ENCODE results near the gene SIAH1. TPM values are rescaled to one million over a fixed set of nuclear protein-coding genes. Genes with fewer than 3 reads are reported as not detected.

Gene SIAH1
- total and polyA plus RNA-seq, 2 of the 8 experiments (the other 6 are each of a cell fraction or from before 2014, with no cell fraction given) = 19.5 to 33.9 TPM

GRCh38 chr16:48386559-48387312, 1.5 kb upstream of the SIAH1 start:
- CTCF ChIA-PET (ENCODE audit: partially characterized antibody) = interaction anchor here (1.1 to 1.5 kb wide), 2 partner anchors 10 to 31 kb away, joined by 3 to 4 read pairs; no protein-coding TSS in a partner anchor
- no peak for TF ChIP-seq POLR2A (IDR thresholded peaks at IDR 0.05; ENCODE audit: control extremely low read depth in 1 of 2, low read depth in 2 of 2, low read length in 2 of 2)
- no peak for TF ChIP-seq GTF2F1 (IDR thresholded peaks at IDR 0.05; ENCODE audit: borderline replicate concordance, low read depth, low read length)
- TF ChIP-seq NANOG (IDR thresholded peaks at IDR 0.05; ENCODE audit: insufficient read depth, low read depth, low read length, poor library complexity, severe bottlenecking) = no peak
- TF ChIP-seq TCF12 (IDR thresholded peaks at IDR 0.05; ENCODE audit: low read depth, low read length) = no peak
- TF ChIP-seq CTBP2 (IDR thresholded peaks at IDR 0.05; ENCODE audit: borderline replicate concordance, insufficient read depth, insufficient read length, low read length) = no peak
- no peak for TF ChIP-seq SP4 (IDR thresholded peaks at IDR 0.05; ENCODE audit: low read length)
- TF ChIP-seq JUN (IDR thresholded peaks at IDR 0.05; ENCODE audit: low read depth, low read length) = no peak
- TF ChIP-seq SIX5 (IDR thresholded peaks at IDR 0.05; ENCODE audit: low read depth, low read length) = no peak
- TF ChIP-seq GABPA (IDR thresholded peaks at IDR 0.05; ENCODE audit: borderline replicate concordance, insufficient read depth, low read length) = no peak
- TF ChIP-seq FOSL1 (IDR thresholded peaks at IDR 0.05; ENCODE audit: insufficient read depth, low read depth, low read length) = no peak
- no peak for TF ChIP-seq BACH1 (IDR thresholded peaks at IDR 0.05; ENCODE audit: low read length)
- no peak for TF ChIP-seq NRF1 (IDR thresholded peaks at IDR 0.05; ENCODE audit: low read depth, low read length)

More at GRCh38 chr16:48386559-48387312, 1.5 kb upstream of the SIAH1 start:
- no peak overlapping the region for H2BK5ac ChIP-seq (ENCODE audit: low read depth, low read length)
- H2AK5ac ChIP-seq (ENCODE audit: low read depth, low read length) = no peak overlapping the region
- peaks cover 0 to 4% (median 3%) of the 10 kb centered on the region in 4 experiments; a peak in 2 of 7 replicates for H3K4me1 ChIP-seq (replicated peaks in 1 of 4; ENCODE audit: control insufficient read depth in 3 of 4, insufficient read depth in 4 of 4, low read length in 3 of 4)
- H2BK12ac ChIP-seq (ENCODE audit: low read depth, low read length) = peak overlapping the region; percentile 43; the same call in 1 of the 2 replicates
- H3K27ac ChIP-seq (ENCODE audit: low read depth, low read length) = no peak overlapping the region
- H2BK120ac ChIP-seq (replicated peaks; ENCODE audit: low read depth, low read length) = no peak overlapping the region
- H4K5ac ChIP-seq (ENCODE audit: insufficient read length, low read depth, low read length) = peak overlapping the region; percentile 21
- FAIRE-seq (no peak), DNase-seq (ENCODE audit: low read depth in 1 of 2, low spot score in 2 of 2) (no peak)
- H3K9ac ChIP-seq (replicated peaks in 1 of 4; ENCODE audit: extremely low read depth in 1 of 4, low read depth in 3 of 4, low read length in 3 of 4) = no peak overlapping the region; a peak in 1 of 7 replicates
- POLR2A ChIA-PET (ENCODE audit: partially characterized antibody) = interaction anchor here (1.0 to 4.6 kb wide), 12 partner anchors 9 to 95 kb away, joined by 3 to 95 read pairs (median 6); no protein-coding TSS in a partner anchor
- H3K4ac ChIP-seq (replicated peaks; ENCODE audit: insufficient read length, low read depth, low read length) = no peak overlapping the region
- H4K8ac ChIP-seq (ENCODE audit: extremely low read depth, insufficient read depth, low read length) = peak overlapping the region; percentile 23; the same call in 1 of the 2 replicates
- no peak overlapping the region for H2BK20ac ChIP-seq (ENCODE audit: low read length)
- H3K4me3 ChIP-seq (ENCODE audit: extremely low read depth in 1 of 4, insufficient read depth in 2 of 4, low read depth in 3 of 4, low read length in 4 of 4) = 0 out of 8 replicates have a peak overlapping the region, but pooled peaks of 1 of the 4 experiments have one; percentile 65
- H2AFZ ChIP-seq (ENCODE audit: low read length) = 0 out of 2 replicates have a peak overlapping the region, but pooled peaks have one; percentile 15
- H3K27me3 ChIP-seq (replicated peaks in 1 of 4; ENCODE audit: control insufficient read depth in 3 of 4, extremely low read depth in 1 of 4, insufficient read depth in 3 of 4, low read length in 3 of 4) = no peaks in the 10 kb centered on the region
- H4K91ac ChIP-seq (replicated peaks; ENCODE audit: insufficient read length, low read length) = peak overlapping the region; percentile 23
- H3K79me1 ChIP-seq (ENCODE audit: low read depth, low read length) = no peaks in the 10 kb centered on the region
- H2BK15ac ChIP-seq (ENCODE audit: low read length) = no peak overlapping the region
- no peaks in the 10 kb centered on the region for H3K9me3 ChIP-seq (ENCODE audit: insufficient read depth in 2 of 2, low read depth in 1 of 2, low read length in 1 of 2)
- H3K18ac ChIP-seq (ENCODE audit: extremely low read depth, low read length) = peak overlapping the region; percentile 27; the same call in 1 of the 2 replicates
- H3K79me2 ChIP-seq (ENCODE audit: control insufficient read depth in 1 of 2, insufficient read depth in 2 of 2, low read length in 2 of 2) = peaks cover 20 to 29% of the 10 kb centered on the region in 2 experiments
- H3K14ac ChIP-seq (ENCODE audit: insufficient read length) = no peak overlapping the region
- H3K23ac ChIP-seq (ENCODE audit: insufficient read length) = peak overlapping the region; percentile 55
- WGBS, 2 experiments (ENCODE audit: extremely low coverage in 1 of 2, insufficient coverage in 1 of 2, insufficient read length in 1 of 2, insufficient replicate concordance in 2 of 2, low coverage in 1 of 2, low lambda C conversion rate in 2 of 2, missing lambda C conversion rate in 1 of 2) = 86% methylated on average over 17 of the region's 17 CpGs; no CpG with 5 or more reads in 1 of the 2 experiments
- H3K36me3 ChIP-seq (ENCODE audit: control insufficient read depth in 2 of 4, insufficient read depth in 4 of 4, low read length in 3 of 4) = no peaks in the 10 kb centered on the region
- H3K23me2 ChIP-seq (ENCODE audit: low read depth, low read length) = peaks cover 9% of the 10 kb centered on the region
- H3K4me2 ChIP-seq (ENCODE audit: insufficient read depth in 1 of 2, low read depth in 2 of 2, low read length in 2 of 2) = peak overlapping the region in 1 of 2 experiments; percentile 63; a peak in 1 of 4 replicates
- no peak overlapping the region for H3K56ac ChIP-seq (replicated peaks; ENCODE audit: insufficient read length, low read depth, low read length)
- no peaks in the 10 kb centered on the region for H4K20me1 ChIP-seq (replicated peaks in 1 of 2; ENCODE audit: control insufficient read depth in 1 of 2, insufficient read depth in 2 of 2, low read length in 2 of 2)

Measured in H1 (cell line).